ENCODE results near the gene ATRAID.

- TF ChIP-seq, protein P1, sequence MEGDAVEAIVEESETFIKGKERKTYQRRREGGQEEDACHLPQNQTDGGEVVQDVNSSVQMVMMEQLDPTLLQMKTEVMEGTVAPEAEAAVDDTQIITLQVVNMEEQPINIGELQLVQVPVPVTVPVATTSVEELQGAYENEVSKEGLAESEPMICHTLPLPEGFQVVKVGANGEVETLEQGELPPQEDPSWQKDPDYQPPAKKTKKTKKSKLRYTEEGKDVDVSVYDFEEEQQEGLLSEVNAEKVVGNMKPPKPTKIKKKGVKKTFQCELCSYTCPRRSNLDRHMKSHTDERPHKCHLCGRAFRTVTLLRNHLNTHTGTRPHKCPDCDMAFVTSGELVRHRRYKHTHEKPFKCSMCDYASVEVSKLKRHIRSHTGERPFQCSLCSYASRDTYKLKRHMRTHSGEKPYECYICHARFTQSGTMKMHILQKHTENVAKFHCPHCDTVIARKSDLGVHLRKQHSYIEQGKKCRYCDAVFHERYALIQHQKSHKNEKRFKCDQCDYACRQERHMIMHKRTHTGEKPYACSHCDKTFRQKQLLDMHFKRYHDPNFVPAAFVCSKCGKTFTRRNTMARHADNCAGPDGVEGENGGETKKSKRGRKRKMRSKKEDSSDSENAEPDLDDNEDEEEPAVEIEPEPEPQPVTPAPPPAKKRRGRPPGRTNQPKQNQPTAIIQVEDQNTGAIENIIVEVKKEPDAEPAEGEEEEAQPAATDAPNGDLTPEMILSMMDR (IDR thresholded peaks at IDR 0.05) = no peak
- TF ChIP-seq POLR2A (IDR thresholded peaks at IDR 0.05) = no peak
These were observed 21.9 kb upstream of the ATRAID start for GRCh38 chr2:27189989-27190388.
